Heart left ventricle (tissue), 13 donors: Measurements from ENCODE around the gene ZNF281.

Experiments
- CTCF ChIP-seq, 12 donors: fragments of 200-600 bp; sonication (generic) in 4 of 12; IDR thresholded peaks; one replicate each; pipeline versions ENCODE4 v1.5.0 to v1.8.0; 2018 to 2022; ENCODE audit warnings: antibody characterized with exemption in 12 of 12, mild to moderate bottlenecking in 5 of 12
- POLR2A ChIP-seq, 2 donors: fragments of 450-650 bp; IDR thresholded peaks; one replicate each; pipeline ENCODE4 v1.6.1; 2017; ENCODE audit warnings: antibody characterized with exemption in 2 of 2, mild to moderate bottlenecking in 2 of 2, moderate library complexity in 2 of 2
- donor health status: ischemic (EF 13 %, LVEDD 7.1; RV severe dilation, severe dysfunction).
- donor health status: DM: no; HTN: yes; CAD: no.
- donor health status: DM: no; HTN: no; CAD: no.
- donor health status: ischemic (EF 25% LVEDD 6.9; RV normal size, moderate dysfunction).
- donor health status: ischemic (EF 25% LVEDD 5.7; RV mildly dilated, moderate dysfunction).
- donor health status: ischemic (EF 35%, LVEDD 5.7; RV mildly dilated, moderate dysfunction).
- donor health status: nonischemic (EF 11% LVEDD 7.7; RV severe dilation, severe dysfunction).
- donor health status: DM: yes; HTN: yes; CAD: no.
- donor health status: PGD.
- donor health status: ischemic (EF 29% LVEDD 5.4; RV normal size, mild dysfunction).
- donor health status: nonischemic (EF 23%, LVEDD 6.1; RV moderate dilation, normal function).

- TF ChIP-seq POLR2A (IDR thresholded peaks at IDR 0.05) (no peak), CTCF (IDR thresholded peaks at IDR 0.05) (no peak)
Observed at GRCh38 chr1:200388791-200389190, 21.0 kb downstream of the ZNF281 start.
